ENCODE data around the gene CABCOCO1.

Gene CABCOCO1, protein sequence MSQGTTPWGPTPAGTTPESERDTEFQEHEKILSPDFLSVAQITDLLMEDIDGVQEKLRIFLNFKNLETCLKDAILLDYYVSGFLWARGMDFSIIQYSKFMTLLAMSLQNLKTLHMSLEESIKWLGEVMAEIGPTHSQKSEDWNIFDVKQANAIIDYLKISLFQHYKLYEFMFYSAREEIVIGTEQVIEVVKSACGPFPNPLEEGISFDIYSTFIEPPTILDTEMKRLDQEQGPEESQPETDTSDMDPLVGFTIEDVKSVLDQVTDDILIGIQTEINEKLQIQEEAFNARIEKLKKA

DNA sequence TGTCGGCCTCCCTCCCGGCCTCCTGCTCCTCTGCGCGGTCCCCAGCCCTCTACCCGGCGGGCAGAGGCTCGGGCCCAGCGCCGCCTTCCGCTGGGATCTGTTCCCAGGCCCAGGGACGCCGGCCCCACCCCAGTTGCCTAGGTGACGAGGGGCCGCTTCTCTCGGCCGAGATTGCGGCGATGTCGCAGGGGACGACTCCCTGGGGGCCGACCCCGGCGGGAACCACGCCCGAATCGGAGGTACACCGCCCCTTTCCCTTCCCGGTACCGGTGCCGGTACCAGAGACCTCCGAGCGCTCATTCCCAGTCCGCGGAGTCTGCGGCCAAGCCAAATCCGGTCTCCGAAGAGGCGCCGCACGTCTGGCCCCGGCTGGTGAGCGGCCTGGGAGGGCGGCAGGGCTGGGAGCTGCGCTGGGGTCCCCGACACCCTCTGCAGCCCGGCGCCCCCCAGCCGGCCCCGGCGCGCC is at the start of gene CABCOCO1:
Gene CABCOCO1 (plus strand): TSS at position 136 of the 466 bp plus-strand sequence. CDS start 44 bp downstream, at position 180.
- peak; percentile 71 for DNase-seq (ENCODE audit: low spot score)

DNA sequence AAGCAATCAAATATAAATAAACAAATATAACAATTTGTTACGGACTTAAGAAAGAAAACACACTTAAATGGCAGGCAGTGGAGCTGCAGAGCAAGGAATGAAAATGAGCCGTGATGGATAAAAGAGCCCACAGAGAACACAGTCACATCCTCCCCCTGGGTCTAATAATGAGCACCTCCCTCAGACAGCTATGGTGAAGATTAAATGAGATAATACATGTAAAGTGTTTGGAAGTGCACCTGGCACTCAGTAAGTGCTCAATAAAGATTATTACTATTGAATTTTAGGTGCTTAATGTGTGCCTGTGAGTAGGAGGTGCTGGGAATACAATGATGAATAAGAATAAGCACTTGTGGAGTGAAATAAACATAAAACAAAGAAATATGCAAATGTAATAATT is 49.1 kb upstream of the CABCOCO1 start:
- no peak for DNase-seq (ENCODE audit: low spot score)

DNA sequence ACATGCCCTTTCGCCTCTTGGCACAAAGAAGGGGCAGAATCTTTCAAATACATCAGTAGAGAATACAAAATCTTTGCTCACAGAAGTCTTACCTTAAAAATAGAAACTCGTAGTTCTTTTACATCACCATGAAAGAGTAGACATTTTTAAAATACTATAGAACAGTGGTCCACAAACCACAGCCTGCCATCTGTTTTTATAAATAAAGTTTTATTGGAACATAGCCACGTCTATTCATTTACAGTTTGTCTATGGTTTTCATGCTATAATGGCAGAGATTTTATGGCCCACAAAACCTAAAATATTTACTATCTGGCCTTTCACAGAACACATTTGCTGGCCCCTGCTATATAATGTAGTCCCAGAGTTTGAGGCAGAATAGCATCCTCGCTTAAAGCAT is 46.1 kb upstream of the CABCOCO1 start:
- DNase-seq (ENCODE audit: low spot score): no peak

GRCh38 chr10:61617180-61617579 is 45.5 kb upstream of the CABCOCO1 start:
- DNase-seq (ENCODE audit: low spot score): no peak

- no peak for DNase-seq (ENCODE audit: low spot score)
Measured at GRCh38 chr10:61617586-61617985, 45.1 kb upstream of the CABCOCO1 start.

GRCh38 chr10:61618388-61618961 is 44.3 kb upstream of the CABCOCO1 start:
- no peak for DNase-seq (ENCODE audit: low spot score)

- DNase-seq (ENCODE audit: low spot score): no peak
Measured at GRCh38 chr10:61620506-61620905, 42.2 kb upstream of the CABCOCO1 start.

- peak; percentile 50 for DNase-seq (ENCODE audit: low spot score)
Measured at GRCh38 chr10:61621605-61622051, 41.1 kb upstream of the CABCOCO1 start.

DNA sequence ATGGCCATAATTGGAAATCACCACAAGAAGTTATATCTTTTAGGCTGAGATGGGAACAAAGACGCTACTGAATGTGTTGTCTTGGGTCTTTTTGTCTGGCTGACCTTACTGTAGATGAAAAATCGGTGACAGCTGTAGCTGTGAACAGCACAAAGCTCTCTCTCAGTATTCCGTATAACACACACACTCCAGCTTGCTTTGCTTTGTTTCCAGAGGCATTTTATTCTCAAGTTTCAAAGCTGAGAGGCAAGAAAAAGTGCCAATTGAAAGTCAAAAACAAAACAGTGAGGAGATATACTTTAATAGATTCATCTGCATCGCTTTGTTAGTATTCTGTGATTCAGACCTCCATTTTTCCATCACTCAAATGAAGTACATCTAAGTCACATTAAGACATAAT is 39.6 kb upstream of the CABCOCO1 start:
- peak; percentile 94 for DNase-seq (ENCODE audit: low spot score)

GRCh38 chr10:61626209-61626608 is 36.5 kb upstream of the CABCOCO1 start:
- DNase-seq (ENCODE audit: low spot score): no peak

DNA sequence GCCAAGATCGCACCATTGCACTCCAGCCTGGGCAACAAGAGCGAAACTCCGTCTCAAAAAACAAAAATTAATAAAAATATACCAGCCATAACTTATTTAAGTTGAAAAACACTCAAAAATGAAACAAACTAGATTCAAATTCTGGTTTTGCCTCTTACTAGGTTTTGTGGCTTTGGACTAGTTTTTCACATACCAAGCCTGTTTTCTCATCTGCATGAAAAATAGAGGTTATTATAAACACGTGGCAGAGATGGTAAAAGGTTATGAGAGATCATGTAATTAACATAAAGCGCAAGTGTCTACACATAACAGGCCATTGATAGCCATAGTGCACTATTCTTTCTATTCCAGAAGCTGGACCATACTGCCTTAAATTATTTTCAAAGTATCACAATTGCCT is 35.5 kb upstream of the CABCOCO1 start:
- DNase-seq (ENCODE audit: low spot score): no peak

GRCh38 chr10:61628151-61628874 is 34.4 kb upstream of the CABCOCO1 start:
- DNase-seq (ENCODE audit: low spot score): no peak

GRCh38 chr10:61628875-61629513 is 33.7 kb upstream of the CABCOCO1 start:
- no peak for DNase-seq (ENCODE audit: low spot score)

DNA sequence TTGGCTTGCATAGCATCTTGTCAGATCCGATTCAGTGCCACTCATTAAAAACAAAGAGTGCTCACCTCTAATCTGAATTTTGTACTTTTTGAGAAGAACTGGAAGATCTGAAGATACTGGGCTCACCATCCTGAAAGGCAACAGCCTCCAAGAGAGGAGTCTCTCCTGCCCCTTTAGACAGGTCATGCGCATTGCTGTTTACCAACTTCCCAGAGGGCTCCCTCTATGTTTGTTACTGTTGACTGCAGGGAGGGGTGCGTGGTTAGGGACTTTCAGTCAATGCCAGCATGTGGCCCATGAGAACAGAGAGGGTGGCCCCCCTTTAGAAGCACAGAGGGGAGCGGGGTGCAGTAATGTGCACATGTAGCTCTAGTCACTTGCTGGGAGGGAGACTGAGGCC is 33.2 kb upstream of the CABCOCO1 start:
- no peak for DNase-seq (ENCODE audit: low spot score)

GRCh38 chr10:61632057-61632670 is 30.6 kb upstream of the CABCOCO1 start:
- DNase-seq (ENCODE audit: low spot score): no peak

DNA sequence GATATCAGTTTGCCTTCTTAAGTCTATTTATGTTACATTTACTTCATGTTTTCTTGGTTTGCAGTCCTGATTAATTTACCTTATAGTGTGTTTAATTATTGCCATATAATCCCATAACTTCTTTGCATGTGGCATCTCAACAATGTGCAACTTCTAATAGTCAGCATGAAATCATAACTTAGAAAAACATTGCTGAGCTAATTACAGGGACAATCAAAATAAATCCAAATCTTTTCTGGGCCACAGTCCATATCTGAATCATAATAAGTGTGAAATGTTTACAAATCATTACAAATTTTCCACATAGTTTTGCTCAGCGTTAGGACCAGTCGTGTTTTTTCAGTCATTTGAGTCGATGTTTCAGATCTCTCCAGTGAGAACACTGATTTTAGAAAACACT is 29.1 kb upstream of the CABCOCO1 start:
- DNase-seq (ENCODE audit: low spot score): no peak

DNA sequence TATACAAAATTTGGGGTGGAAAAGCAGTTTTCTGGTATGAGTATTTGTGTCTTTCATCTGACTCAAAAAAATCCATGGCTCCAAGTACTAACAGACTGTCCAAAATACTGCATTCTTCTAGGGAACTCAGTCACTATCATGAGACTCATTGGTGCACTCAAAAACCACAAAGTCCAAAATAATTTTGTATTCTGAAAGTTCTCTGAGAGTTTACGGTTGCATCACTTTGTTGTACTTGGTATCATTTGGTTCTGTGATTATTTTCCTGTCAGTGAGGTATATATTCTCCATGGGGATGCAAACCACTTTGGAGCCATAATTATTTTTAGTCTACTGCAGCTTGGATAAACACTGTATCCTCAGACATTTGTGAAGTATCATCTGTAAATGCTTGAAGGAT is 28.0 kb upstream of the CABCOCO1 start:
- no peak for DNase-seq (ENCODE audit: low spot score)

- no peak for DNase-seq (ENCODE audit: low spot score)
Measured at GRCh38 chr10:61635471-61635870, 27.3 kb upstream of the CABCOCO1 start.

DNA sequence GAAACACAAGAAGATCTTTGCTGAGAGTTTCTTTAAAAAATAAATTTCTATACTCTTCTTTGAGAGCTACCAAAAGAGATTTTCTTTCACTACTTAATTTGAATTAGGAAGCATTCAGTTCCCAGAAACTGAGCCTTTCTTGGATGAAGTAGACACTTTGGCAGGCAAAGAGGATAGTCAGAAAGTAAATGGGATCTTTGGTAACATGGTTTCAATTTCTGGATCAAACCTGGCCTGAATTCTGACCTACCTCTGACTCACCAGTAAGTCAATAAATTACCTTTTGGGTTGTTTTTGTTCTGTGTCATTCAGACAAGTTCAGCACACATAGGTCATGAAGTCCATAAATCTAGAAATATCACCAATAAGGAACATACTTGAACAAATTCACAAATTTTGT is 26.8 kb upstream of the CABCOCO1 start:
- peak; percentile 25 for DNase-seq (ENCODE audit: low spot score)

DNA sequence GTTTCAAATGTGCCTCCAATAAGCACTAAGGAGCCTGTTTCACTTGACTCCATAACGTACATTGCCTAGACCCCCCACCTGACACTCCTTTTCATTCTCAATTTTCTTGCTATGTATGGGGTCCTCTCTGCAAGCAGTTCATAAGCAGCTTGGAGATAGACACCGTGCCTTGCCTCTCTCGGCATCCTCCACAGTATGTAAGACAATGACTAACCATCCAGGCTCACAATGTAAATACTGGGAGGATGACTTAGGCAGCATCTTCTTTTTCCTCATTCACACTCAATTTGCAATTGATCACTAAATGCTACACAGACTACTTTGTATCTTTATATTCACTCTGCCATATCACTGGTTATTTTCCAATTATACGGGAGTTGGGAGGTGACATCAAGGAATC is 22.8 kb upstream of the CABCOCO1 start:
- no peak for DNase-seq (ENCODE audit: low spot score)

GRCh38 chr10:61640856-61641255 is 21.9 kb upstream of the CABCOCO1 start:
- peak; percentile 81 for DNase-seq (ENCODE audit: low spot score)

GRCh38 chr10:61642150-61642571 is 20.6 kb upstream of the CABCOCO1 start:
- DNase-seq (ENCODE audit: low spot score): no peak
